GM12875 (cell line): ENCODE results near the gene HSD17B13.
"Not testable (repeated sequence)": the region's sequence is repeated elsewhere in the genome, so short reads cannot be mapped to it uniquely, and the experiment has no call there.

Source experiments
- H3K4me3 ChIP-seq: one replicate; pipeline ENCODE4 v1.5.1; 2011; ENCODE audit warnings: low read depth, low read length, control low read depth
- TF ChIP-seq, protein P1 (sequence below): IDR thresholded peaks from 2 replicates; pipeline ENCODE4 v1.5.1; 2011; ENCODE audit warnings: low read depth, mild to moderate bottlenecking, control low read depth, inconsistent platforms, low read length, moderate library complexity, borderline replicate concordance; ENCODE audit not compliant: insufficient read depth

HSD17B13 gene

DNA sequence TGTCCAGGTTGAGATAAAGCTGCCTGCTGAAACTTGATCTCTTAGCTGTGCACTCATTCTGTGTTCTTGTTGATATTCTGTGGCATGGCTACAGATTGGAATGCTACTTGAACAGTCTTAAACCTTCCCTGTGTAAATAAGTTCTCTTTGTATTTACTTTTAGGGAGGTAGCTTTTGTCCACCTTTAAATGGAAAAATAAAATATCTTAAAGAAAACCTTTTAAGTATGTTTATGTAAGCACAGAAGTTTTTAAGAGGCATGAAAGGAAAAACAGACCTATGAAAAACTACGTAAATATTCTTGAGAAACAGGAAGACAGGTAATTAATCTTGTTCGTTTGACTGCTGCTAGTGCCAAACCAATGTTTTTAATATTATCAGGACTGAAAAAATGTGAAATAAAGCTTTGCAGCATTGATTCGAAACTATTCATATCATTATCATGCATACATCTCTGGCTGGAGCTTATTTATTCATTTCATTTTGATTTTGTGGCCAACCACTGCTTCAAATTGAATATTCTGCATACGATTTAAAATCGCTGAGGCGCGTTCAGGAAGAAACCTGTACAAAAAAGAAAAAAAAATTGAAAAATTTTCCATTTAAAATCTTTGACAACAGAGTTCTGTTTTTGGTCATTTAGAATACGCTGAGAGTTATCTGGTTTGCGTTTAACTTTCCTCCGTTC, 17.8 kb downstream of the HSD17B13 start:
- TF ChIP-seq, protein P1, sequence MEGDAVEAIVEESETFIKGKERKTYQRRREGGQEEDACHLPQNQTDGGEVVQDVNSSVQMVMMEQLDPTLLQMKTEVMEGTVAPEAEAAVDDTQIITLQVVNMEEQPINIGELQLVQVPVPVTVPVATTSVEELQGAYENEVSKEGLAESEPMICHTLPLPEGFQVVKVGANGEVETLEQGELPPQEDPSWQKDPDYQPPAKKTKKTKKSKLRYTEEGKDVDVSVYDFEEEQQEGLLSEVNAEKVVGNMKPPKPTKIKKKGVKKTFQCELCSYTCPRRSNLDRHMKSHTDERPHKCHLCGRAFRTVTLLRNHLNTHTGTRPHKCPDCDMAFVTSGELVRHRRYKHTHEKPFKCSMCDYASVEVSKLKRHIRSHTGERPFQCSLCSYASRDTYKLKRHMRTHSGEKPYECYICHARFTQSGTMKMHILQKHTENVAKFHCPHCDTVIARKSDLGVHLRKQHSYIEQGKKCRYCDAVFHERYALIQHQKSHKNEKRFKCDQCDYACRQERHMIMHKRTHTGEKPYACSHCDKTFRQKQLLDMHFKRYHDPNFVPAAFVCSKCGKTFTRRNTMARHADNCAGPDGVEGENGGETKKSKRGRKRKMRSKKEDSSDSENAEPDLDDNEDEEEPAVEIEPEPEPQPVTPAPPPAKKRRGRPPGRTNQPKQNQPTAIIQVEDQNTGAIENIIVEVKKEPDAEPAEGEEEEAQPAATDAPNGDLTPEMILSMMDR, result no peak
- no peak overlapping the region for H3K4me3 ChIP-seq

DNA sequence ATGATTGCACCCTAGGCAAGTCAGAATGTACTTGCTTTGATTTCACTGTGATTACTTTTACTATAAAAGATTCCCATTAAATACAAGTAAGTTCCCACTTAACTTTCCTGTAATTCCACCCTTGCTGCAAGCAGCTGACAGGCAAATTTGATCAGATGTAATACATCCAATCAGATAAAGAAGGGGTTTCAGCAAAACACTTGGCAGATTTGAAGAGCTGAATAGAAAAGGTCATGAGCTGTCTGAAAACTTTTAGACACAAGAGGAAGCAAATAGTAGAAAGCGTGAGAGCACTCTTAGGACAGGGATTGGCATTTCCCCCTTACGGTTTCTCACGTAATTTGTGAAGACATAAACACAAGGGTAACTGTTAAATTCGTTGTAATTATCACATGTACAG, 22.8 kb downstream of the HSD17B13 start:
- no peak overlapping the region for H3K4me3 ChIP-seq
- TF ChIP-seq, protein P1, result no peak

GRCh38 chr4:87298362-87298761, 24.3 kb downstream of the HSD17B13 start:
- no peak overlapping the region for H3K4me3 ChIP-seq

GRCh38 chr4:87294911-87295310, 27.8 kb downstream of the HSD17B13 start:
- H3K4me3 ChIP-seq, result not testable (repeated sequence)

More at GRCh38 chr4:87298362-87298761, 24.3 kb downstream of the HSD17B13 start:
- TF ChIP-seq, protein P1, result no peak

DNA sequence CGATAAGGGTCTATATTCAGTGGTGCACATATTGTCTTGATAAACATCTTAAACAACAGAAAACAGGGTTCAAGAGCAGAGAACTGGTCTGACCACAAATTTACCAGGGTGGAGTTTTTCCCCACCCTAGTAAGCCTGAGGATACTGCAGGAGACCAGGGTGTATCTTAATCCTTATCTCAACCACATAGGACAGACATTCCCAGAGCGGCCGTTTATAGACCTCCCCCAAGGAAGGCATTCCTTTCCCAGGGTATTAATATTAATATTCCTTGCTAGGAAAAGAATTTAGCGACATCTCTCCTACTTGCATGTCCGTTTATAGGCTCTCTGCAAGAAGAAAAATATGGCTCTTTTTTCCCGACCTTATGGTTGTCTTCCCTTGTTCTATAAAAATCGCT, 28.8 kb downstream of the HSD17B13 start:
- H3K4me3 ChIP-seq, result not testable (repeated sequence)

DNA sequence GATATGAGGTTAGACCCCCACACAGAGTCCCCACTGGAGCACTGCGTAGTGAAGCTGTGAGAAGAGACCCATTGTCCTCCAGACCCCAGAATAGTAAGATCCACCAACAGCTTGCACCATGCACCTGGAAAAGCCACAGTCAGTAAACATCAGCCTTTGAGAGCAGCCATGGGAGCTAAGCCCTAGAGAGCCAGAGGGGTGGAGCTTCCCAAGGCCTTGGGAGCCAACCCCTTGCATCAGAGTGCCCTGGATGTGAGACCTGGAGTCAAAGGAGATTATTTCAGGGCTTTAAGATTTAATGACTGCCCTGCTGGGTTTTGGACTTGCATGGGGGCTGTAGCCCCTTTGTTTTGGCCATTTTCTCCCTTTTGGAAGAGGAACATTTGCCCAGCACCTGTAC, 35.7 kb downstream of the HSD17B13 start:
- H3K4me3 ChIP-seq, result no peak overlapping the region
- TF ChIP-seq, protein P1, result no peak

DNA sequence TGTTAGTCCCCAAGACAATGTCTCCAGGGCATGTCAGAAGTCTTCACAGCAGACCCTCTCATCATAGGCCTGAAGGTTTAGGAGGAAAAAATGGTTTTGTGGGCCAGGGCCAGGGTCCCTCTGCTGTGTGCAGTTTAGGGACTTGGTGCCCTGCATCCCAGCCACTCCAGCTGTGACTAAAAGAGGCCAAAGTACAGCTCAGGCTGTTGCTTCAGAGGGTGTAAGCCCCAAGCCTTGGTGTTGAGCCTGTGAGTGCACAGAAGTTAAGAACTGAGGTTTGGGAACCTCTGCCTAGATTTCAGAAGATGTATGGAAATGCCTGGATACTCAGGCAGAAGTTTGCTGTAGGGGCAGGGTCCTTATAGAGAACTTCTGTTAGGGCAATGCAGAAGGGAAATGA, 38.4 kb downstream of the HSD17B13 start:
- H3K4me3 ChIP-seq, result not testable (repeated sequence)

- no peak overlapping the region for H3K4me3 ChIP-seq
- TF ChIP-seq, protein P1, result no peak
Observed at GRCh38 chr4:87283151-87283550, 39.5 kb downstream of the HSD17B13 start.

- no peak overlapping the region for H3K4me3 ChIP-seq
- TF ChIP-seq, protein P1, result no peak
Observed at GRCh38 chr4:87281603-87282002, 41.1 kb downstream of the HSD17B13 start.
